ENCODE data around the gene WFIKKN1. TPM values are rescaled to one million over a fixed set of nuclear protein-coding genes. Genes with fewer than 3 reads are reported as not detected.

WFIKKN1 gene
- total RNA-seq, 1 experiment from 2014 or later = 0.04 TPM

DNA sequence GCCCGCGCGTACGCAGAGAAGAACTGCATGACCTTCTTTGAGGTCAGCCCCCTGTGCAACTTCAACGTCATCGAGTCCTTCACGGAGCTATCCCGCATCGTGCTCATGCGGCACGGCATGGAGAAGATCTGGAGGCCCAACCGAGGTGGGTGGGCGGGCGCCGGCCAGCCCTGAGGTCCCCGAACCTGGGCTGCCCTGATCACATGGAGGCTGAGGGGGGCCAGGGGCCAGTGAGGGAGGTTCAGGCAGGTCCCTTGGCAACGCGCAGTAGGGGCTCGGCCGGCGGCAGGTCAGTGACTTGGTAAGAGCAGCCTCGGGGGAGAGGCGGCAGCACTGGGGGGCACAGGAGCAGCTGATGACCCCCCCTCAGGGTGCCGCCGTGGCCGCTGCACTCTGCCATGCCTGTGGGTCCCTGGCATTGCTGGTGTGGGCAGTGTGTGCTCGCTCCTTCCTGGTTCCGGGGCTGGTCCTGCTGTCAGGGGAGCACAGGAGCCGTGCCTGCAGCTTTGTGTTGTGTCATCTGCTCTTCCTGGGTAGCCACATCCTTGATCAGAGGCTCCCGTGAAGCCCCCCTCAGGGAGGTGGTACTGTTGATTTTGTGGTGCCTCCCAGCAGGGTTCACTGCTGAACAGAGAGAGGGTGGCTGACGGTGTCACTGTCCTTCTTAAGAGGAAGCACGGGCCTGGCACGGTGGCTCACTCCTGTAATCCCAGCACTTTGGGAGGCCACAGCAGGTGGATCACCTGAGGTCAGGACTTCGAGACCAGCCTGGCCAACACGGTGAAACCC is 4.6 kb upstream of the WFIKKN1 start:
- no peak overlapping the region for H3K27ac ChIP-seq
- H3K4me3 ChIP-seq = no peak overlapping the region
- H3K9me3 ChIP-seq (replicated peaks) = no peaks in the 10 kb centered on the region
- DNase-seq = no peak
- no peaks in the 10 kb centered on the region for H3K27me3 ChIP-seq
- peaks cover 15% of the 10 kb centered on the region for H3K4me1 ChIP-seq
- H3K36me3 ChIP-seq = no peaks in the 10 kb centered on the region; the same call in 1 of the 2 replicates

DNA sequence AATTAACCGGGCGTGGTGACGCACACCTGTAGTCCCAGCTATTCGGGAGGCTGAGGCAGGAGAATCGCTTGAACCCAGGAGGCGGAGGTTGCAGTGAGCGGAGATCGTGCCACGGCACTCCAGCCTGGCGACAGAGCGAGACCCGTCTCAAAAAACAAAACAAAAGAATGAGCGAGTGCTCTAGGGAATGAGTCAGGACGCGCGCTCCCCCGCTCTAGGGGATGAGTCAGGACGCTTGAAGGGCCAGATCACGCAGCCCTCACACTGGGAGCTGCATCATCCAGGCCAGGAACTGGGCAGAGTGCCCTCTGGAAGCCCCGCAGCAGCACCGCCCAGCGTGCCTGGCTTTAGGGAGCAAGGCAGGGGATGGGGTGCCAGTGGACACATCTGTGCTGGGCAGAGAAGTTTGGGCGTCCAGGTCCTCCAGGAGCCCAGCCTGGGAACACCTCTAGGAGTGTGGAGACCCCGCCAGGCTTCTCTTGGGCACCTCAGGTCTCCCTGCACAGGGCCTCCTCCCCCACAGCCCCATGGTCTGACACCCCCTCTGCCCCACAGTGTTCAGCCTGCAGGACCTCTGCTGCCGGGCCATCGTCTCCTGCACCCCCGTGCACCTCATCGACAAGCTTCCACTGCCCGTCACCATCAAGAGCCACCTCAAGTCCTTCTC is 3.9 kb upstream of the WFIKKN1 start:
- Histone ChIP-seq H3K4me1 (peaks cover 15% of the 10 kb centered on the region), H3K27me3 (no peaks in the 10 kb centered on the region), H3K27ac (no peak overlapping the region), H3K9me3 (replicated peaks) (no peaks in the 10 kb centered on the region), H3K36me3 (no peaks in the 10 kb centered on the region; the same call in 1 of the 2 replicates), H3K4me3 (no peak overlapping the region)
- DNase-seq = no peak

DNA sequence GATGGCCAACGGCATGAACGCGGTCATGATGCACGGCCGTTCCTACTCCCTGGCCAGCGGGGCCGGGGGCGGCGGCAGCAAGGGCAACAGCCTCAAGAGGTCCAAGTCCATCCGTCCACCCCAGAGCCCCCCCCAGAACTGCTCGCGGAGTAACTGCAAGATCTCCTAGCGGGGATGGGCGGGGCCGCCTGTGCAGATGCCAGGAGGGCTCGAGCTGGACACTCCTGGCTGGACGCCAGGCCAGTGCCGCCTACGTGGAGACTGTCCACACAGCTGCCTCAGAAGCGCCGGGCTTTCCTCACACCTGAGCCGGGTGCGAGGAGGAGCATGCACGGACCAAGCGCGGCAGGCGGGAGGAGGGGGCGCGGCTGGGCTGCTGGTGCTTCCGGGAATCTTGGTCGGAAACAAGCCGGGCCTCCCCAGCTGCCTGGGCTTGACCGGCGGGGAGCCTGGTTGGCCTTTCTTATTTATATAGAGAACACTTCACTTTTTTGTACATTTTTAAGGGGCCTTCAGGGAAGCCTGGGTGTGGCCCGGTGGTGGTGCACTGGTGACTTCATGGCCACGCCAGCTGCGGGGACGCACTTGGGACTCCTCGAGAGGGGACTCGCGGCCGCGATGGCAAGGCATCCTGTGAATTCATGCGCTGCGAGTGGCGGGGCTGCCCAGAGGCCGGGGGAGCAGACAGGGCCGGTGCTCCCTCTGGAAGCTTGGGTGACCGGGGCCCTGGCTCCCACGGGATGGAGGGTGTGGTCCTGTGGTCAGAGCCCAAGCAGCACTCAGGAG is 3.1 kb upstream of the WFIKKN1 start:
- peaks cover 15% of the 10 kb centered on the region for H3K4me1 ChIP-seq
- H3K4me3 ChIP-seq = no peak overlapping the region
- DNase-seq = peak in 1 of 2 experiments; percentile 37
- no peaks in the 10 kb centered on the region; the same call in 1 of the 2 replicates for H3K36me3 ChIP-seq
- H3K9me3 ChIP-seq (replicated peaks) = no peaks in the 10 kb centered on the region
- no peak overlapping the region for H3K27ac ChIP-seq
- H3K27me3 ChIP-seq = no peaks in the 10 kb centered on the region

DNA sequence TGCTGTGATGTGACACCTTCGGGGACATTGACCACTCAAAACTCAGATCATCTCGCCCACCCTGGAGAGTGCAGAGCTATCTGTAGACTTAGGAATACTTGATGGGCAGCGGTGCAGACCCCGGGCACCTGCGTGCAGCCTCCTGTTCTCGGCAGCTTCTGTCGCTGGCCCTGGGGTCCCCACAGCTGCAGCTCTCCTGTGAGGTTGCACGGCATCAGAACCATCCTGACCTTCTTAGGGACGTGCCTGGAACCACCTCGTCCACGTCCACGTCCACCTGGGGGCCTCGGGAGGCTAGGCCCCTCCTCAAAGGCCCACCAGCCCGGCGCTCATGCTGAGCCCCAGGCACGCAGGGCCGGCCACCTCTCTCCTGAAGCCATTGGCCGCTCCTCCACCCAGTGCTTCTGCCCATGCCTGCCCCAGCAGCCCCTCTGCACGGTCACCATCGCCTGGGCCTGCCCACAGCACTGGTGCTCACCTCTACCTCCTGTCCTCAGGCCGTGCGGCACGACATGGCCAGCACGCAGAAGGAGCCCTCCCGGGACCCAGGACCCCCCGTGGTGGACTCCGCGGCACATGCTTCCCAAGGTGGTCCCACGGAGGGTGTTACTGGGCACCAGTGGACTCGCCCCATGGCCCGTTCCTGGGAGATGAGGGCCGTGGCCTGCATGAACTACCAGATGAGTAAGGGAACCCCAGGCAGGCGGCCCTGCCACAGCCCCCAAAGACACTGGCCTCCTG is 2.3 kb upstream of the WFIKKN1 start:
- H3K27me3 ChIP-seq = no peaks in the 10 kb centered on the region
- H3K36me3 ChIP-seq = no peaks in the 10 kb centered on the region; the same call in 1 of the 2 replicates
- DNase-seq = no peak
- H3K9me3 ChIP-seq (replicated peaks) = no peaks in the 10 kb centered on the region
- no peak overlapping the region for H3K4me3 ChIP-seq
- no peak overlapping the region for H3K27ac ChIP-seq
- H3K4me1 ChIP-seq = peaks cover 15% of the 10 kb centered on the region

DNA sequence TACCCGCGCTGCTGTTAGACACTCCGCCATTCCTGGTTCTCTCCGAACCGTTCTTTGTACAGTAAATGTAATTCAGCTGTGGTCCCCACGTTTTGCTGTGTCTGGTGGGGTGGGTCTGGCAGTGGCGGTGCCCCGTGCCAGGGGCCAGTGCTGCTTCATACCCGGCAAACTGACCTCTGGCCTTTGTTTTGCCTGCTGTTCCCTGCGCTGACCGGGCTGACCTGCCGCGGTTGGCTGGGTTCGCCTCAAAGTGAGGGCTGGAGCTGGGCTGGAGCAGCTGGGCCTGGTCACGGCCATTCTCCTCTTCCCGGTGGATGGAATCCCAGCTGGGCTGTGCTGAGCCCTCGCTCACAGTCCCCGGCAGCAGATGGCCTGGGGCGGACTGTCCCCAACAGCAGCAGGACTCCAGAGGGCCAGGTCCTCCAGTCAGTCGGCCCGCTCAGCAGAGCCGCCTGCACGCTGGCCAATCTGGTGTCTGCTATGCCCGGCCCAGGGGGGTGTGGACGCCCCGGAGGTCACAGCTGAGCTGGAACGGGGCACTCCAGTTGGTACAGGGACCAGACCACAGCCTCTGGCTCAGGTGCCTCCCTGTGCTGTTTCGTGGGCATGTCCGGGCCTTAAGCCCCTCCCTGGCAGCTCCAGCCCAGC is 1.5 kb upstream of the WFIKKN1 start:
- H3K4me3 ChIP-seq = no peak overlapping the region
- peak; percentile 50 to 57 for DNase-seq
- peaks cover 15% of the 10 kb centered on the region for H3K4me1 ChIP-seq
- H3K27me3 ChIP-seq = no peaks in the 10 kb centered on the region
- H3K9me3 ChIP-seq (replicated peaks) = no peaks in the 10 kb centered on the region
- H3K27ac ChIP-seq = no peak overlapping the region
- no peaks in the 10 kb centered on the region; the same call in 1 of the 2 replicates for H3K36me3 ChIP-seq

DNA sequence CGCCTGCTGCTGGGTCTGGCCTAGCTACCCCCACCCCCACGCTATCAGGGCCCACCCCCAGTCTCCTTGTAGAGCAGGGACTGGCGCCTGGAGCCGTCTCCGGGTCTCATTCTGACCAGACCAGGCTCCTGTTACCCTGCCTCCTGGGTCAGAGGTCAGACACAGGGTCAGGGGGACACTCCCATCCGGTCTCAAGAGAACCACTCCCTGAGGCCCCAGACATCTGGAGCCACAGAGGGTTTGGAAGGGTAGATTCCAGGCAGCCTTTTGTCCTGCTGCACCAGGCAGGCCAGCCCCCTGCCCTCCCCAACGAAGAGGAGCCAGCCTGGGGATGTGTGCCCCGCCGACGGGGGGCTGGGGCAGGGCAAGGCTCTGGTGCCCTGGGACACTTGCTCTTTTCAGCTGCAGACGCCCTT is 944 bp upstream of the WFIKKN1 start:
- DNase-seq = no peak
- no peaks in the 10 kb centered on the region for H3K27me3 ChIP-seq
- no peak overlapping the region for H3K27ac ChIP-seq
- H3K4me1 ChIP-seq = peaks cover 15% of the 10 kb centered on the region
- H3K9me3 ChIP-seq (replicated peaks) = no peaks in the 10 kb centered on the region
- no peaks in the 10 kb centered on the region; the same call in 1 of the 2 replicates for H3K36me3 ChIP-seq
- no peak overlapping the region for H3K4me3 ChIP-seq

DNA sequence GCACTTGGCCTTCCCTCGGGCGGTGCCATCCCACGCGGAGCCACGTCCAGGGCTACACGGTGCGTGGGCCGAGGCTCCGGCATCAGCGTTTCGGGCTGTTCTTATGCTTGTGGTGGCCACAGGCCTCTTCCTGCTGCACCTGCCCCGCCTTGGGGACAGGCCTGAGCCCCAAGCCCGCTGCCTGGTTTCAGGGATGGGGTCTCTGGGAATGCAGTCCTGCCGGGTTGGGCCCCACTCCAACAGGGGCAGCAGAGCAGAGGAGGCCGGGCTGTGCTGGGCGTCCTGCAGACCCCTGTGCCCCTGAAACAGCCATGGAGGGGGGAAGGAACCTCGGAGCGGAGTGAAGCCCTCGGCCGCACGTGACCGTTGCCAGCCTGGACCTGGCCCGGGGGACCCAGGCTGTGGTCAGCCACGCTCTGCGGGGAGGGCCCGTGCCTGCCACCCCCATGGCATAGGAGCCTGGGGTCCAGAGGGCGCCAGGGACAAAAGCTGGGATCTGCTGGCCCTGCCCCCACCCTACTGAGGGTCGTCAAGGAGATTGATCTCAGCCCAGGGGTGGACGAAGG is 453 bp upstream of the WFIKKN1 start:
- H3K4me3 ChIP-seq = no peak overlapping the region
- H3K27me3 ChIP-seq = no peaks in the 10 kb centered on the region
- no peaks in the 10 kb centered on the region; the same call in 1 of the 2 replicates for H3K36me3 ChIP-seq
- DNase-seq = no peak
- H3K9me3 ChIP-seq (replicated peaks) = no peaks in the 10 kb centered on the region
- H3K4me1 ChIP-seq = peaks cover 15% of the 10 kb centered on the region
- H3K27ac ChIP-seq = no peak overlapping the region

DNA sequence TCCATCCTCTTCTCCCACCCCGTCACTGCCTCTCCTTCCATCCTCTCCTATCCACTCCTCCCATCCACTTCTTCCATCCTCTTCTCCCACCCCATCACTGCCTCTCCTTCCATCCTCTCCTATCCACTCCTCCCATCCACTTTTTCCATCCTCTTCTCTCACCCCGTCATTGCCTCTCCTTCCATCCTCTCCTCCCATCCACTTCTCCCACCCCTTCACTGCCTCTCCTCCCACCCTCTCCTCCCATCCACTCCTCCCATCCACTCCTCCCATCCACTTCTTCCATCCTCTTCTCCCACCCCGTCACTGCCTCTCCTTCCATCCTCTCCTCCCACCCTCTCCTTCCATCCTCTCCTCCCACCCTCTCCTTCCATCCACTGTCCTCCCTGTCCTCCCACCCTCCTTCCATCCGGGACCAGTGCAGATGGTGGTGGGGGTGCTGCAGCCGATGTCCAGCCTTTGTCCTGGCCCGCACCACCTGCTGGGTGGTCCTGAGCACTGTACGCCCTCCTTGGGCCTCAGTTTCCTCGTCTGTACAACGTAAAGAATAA is 1.1 kb downstream of the WFIKKN1 start:
- DNase-seq = no peak
- H3K4me1 ChIP-seq = peaks cover 15% of the 10 kb centered on the region
- H3K9me3 ChIP-seq (replicated peaks) = no peaks in the 10 kb centered on the region
- H3K4me3 ChIP-seq = no peak overlapping the region
- H3K27me3 ChIP-seq = no peaks in the 10 kb centered on the region
- H3K36me3 ChIP-seq = no peaks in the 10 kb centered on the region; the same call in 1 of the 2 replicates
- H3K27ac ChIP-seq = no peak overlapping the region

DNA sequence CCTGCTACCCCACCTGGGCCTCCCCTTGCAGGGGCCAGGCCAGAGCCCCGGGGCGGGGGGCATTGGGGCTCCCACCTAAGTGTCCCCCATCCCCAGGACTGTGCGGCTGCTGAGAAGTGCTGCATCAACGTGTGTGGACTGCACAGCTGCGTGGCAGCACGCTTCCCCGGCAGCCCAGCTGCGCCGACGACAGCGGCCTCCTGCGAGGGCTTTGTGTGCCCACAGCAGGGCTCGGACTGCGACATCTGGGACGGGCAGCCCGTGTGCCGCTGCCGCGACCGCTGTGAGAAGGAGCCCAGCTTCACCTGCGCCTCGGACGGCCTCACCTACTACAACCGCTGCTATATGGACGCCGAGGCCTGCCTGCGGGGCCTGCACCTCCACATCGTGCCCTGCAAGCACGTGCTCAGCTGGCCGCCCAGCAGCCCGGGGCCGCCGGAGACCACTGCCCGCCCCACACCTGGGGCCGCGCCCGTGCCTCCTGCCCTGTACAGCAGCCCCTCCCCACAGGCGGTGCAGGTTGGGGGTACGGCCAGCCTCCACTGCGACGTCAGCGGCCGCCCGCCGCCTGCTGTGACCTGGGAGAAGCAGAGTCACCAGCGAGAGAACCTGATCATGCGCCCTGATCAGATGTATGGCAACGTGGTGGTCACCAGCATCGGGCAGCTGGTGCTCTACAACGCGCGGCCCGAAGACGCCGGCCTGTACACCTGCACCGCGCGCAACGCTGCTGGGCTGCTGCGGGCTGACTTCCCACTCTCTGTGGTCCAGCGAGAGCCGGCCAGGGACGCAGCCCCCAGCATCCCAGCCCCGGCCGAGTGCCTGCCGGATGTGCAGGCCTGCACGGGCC is 1.9 kb downstream of the WFIKKN1 start:
- Histone ChIP-seq H3K4me1 (peaks cover 15% of the 10 kb centered on the region), H3K27me3 (no peaks in the 10 kb centered on the region), H3K27ac (no peak overlapping the region), H3K9me3 (replicated peaks) (no peaks in the 10 kb centered on the region), H3K4me3 (no peak overlapping the region), H3K36me3 (no peaks in the 10 kb centered on the region)
- no peak for DNase-seq

DNA sequence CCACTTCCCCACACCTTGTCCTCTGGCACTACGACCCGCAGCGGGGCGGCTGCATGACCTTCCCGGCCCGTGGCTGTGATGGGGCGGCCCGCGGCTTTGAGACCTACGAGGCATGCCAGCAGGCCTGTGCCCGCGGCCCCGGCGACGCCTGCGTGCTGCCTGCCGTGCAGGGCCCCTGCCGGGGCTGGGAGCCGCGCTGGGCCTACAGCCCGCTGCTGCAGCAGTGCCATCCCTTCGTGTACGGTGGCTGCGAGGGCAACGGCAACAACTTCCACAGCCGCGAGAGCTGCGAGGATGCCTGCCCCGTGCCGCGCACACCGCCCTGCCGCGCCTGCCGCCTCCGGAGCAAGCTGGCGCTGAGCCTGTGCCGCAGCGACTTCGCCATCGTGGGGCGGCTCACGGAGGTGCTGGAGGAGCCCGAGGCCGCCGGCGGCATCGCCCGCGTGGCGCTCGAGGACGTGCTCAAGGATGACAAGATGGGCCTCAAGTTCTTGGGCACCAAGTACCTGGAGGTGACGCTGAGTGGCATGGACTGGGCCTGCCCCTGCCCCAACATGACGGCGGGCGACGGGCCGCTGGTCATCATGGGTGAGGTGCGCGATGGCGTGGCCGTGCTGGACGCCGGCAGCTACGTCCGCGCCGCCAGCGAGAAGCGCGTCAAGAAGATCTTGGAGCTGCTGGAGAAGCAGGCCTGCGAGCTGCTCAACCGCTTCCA is 2.7 kb downstream of the WFIKKN1 start:
- Histone ChIP-seq H3K4me3 (no peak overlapping the region), H3K4me1 (peaks cover 19% of the 10 kb centered on the region), H3K27me3 (no peaks in the 10 kb centered on the region), H3K36me3 (no peaks in the 10 kb centered on the region), H3K27ac (no peak overlapping the region), H3K9me3 (replicated peaks) (no peaks in the 10 kb centered on the region)
- DNase-seq = no peak

DNA sequence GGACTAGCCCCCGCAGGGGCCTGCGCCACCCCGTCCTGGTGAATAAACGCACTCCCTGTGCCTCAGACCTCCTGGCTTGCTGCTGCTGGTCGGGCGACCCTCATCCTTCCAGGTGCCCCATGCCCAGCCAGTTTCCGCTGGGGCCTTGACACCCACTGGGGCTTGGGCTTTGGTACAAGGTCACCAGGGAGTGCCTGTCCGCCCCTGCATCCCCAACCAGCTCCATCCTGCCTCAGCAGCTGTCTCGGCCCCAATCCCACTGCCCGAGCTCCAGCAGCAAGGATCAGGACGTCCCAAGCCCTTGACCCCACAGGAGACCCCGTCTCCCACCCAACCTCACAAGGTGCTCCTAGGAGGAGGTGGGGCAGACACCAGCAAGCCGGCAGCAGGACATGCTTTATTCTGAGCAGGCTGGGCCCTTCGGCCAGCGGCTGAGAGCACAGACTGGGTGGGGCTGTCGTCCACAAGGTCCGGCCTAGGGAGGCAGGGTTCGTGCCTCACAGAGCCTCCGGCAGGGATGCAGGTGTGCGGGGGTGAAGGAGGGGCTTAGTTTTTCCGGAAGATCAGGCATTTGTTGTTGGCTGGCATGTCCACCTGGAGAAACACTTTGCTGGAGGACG is 3.4 kb downstream of the WFIKKN1 start:
- Histone ChIP-seq H3K4me3 (no peak overlapping the region), H3K4me1 (peaks cover 16% of the 10 kb centered on the region), H3K36me3 (no peaks in the 10 kb centered on the region), H3K9me3 (replicated peaks) (no peaks in the 10 kb centered on the region), H3K27ac (no peak overlapping the region), H3K27me3 (no peaks in the 10 kb centered on the region)
- no peak for DNase-seq

DNA sequence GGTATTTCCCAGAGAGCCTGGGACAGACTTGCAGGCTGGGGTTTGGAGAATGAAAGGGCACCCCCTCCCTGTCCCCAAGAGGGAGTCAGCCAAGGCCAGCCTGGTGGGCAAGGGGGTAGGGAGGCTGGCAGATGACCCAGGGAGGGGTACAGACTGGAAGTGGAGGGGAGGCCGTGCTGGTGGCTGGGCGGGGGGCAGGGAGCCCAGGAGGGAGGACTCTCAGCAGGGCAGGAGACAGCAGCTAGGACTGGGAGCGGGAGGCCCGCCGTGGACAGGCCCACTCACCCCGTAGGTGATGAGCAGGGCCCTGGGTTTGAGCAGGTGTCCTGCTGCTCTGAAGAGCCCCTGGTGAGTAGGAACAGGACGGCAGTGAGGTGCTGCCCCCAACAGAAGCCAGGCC is 4.2 kb downstream of the WFIKKN1 start:
- no peaks in the 10 kb centered on the region for H3K36me3 ChIP-seq
- H3K27ac ChIP-seq = no peak overlapping the region
- DNase-seq = no peak
- H3K27me3 ChIP-seq = no peaks in the 10 kb centered on the region
- H3K9me3 ChIP-seq (replicated peaks) = no peaks in the 10 kb centered on the region
- peaks cover 12% of the 10 kb centered on the region; the same call in 1 of the 2 replicates for H3K4me1 ChIP-seq
- no peak overlapping the region; the same call in 1 of the 2 replicates for H3K4me3 ChIP-seq

Measured in SJCRH30 (cell line).